GM19438 (cell line): ENCODE measurements around the gene LY6G6D.

Experiments used
- ATAC-seq: cut with Tn5 transposase; IDR thresholded peaks from one replicate; pipeline ENCODE4 v1.9.1; 2021; ENCODE audit warnings: low read depth; ENCODE audit not compliant: unreplicated experiment

Gene LY6G6D

GRCh38 chr6:31715022-31715958, at the start of gene LY6G6D:
TSS of gene LY6G6D (plus strand) at chr6:31715348. CDS start at chr6:31715356, 8 bp downstream.
- no peak for ATAC-seq

DNA sequence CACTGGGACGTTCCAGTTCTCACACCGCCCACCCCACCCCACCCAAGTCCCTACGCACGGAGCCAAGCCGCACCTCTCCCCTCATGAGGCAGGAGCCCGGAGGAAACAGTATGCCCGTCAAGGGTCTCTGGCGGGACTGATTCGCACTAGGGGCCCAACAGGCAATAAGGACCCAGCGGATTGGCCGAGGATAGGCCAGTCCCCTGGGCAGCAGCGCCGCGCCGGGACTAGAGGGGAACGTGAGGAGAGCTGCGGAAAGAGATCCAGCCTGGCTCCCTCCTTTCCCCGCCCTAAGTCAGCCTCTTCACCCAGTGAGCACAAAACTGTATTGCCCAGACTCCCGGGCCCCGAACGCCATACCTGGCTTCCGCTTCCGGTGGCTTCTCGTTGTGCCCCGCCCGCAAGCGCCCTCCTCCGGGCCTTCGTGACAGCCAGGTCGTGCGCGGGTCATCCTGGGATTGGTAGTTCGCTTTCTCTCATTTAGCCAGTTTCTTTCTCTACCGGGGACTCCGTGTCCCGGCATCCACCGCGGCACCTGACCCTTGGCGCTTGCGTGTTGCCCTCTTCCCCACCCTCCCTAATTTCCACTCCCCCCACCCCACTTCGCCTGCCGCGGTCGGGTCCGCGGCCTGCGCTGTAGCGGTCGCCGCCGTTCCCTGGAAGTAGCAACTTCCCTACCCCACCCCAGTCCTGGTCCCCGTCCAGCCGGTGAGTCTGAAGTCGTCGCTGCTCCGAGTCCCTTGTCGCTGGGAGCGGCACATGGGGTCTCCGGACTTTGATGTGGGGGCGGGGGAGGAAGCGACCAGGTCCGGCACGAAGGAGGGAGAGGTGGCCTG, 49.4 kb upstream of the LY6G6D start, which contains the start of gene CSNK2B:
Gene CSNK2B (plus strand): TSS at position 580 of the 836 bp plus-strand sequence. CDS start 752 bp downstream, outside the sequence.
- ATAC-seq, result peak; percentile 76

- ATAC-seq, result no peak
Observed at GRCh38 chr6:31666337-31666965, 48.7 kb upstream of the LY6G6D start.

- no peak for ATAC-seq
Observed at GRCh38 chr6:31669676-31670075, 45.5 kb upstream of the LY6G6D start, which contains the start of gene LY6G5B. TSS of gene LY6G5B (plus strand) at chr6:31669976. CDS start at chr6:31670951, 975 bp downstream.

DNA sequence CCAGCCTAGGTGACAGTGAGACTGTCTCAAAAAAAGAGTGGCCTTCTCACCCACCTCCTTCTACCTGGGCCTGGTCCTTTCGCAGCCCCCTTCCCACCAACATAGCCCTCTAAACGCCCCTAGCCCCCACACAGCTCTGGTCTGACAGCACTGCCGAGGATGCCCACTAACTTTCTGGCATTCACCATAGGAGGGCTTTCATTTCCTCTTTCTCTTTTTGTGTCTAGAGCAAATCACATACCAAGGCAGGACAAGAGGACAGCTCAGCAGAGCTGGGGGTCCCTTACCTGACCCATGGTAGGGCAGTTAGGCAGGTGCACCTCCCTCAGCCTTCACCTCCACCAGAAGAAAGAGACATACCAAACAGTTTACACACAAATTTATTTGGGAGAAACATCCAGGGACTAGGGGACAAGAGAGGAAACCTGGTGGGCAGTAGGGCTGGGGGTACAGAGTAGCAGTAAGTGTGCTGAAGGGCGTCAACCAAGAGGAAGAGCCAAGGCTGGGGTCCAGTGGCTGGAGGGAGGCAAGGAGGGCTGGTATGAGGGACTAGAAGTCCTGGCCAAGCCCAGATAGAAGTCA, 38.7 kb upstream of the LY6G6D start:
- no peak for ATAC-seq

DNA sequence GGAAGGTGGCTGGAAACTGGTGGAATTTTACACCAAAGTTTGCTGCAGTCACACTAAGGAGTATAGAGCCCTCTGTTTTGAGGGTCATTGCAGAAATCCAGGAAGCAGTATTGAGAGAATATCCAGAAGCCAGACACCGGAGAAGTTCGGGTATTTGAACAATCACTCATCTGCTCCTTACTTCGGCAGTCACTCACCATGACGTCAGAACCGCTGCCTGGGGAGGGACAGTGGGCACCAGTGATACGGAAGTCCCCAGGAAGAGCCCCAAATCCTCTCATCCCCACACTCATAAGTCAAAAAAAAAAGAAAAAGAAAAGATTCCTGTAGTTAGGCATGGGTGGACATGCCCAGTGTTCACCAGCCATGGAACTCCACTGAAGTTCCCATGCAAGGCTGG, 38.2 kb upstream of the LY6G6D start:
- ATAC-seq, result no peak

DNA sequence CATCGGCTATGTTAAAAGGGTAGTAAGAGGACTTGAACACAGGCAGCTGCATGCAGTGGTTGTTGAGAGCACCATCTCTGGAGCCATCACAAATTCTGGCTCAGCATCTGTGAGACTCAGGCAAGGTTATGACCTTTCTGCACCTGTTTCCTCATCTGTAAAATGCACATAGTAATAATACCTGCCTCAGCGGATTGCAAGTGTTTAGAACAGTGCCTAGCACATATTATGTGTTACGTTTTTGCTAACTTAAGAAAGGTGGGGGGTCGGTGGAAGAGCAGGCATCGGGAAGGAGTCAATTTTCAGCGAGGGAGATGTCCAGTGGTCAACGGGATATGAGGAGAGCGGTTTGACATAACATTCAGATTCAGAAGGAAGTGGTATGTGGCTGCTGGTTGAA, 37.2 kb upstream of the LY6G6D start:
- ATAC-seq, result no peak

DNA sequence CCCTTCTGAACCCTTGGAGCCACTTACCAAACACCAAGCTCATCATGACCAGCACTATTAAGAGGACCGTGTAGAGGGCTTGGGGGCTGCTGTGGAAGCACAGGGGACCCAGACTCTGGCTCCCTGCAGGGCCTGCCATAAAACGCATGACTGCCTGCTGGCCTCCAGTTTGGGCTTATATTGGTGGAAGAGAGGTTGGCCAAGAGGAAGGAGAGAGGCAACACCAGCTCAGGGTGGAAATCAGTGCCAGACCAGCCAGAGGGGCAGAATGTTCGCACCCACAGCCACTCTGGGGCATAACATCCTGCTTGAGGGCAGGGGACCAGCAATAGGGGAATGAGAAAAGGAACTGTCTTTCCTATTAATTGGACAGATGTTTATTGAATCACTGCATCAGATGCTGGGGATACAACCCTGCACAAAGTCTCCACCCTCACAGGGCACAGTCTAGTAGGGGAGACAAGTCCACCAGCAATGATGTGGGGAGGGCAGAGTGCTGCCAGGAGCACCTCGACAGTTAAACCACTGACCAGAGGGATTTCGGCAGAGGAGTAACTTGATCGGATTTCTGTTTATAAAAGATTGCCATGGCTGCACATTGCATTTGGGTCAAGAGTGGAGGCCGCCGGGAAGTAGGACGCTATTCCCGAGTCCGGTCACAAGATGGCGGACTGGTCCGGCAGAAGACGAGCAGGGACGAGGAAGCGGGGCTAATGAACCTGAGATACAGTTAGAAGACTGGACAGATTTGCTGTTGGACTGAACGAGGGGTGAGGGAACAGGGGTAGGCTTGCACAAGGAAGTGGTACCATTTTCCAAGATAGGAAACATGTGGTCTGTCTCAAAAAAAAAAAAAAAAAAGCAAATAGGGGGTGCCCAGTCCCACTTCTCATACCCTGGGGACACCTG, 34.7 kb upstream of the LY6G6D start, which contains the start of gene LY6G5C:
Gene LY6G5C (minus strand): TSS at position 842 of the 909 bp plus-strand sequence. CDS start 694 bp downstream, at position 148.
- no peak for ATAC-seq

- no peak for ATAC-seq
Observed at GRCh38 chr6:31681135-31681671, 33.9 kb upstream of the LY6G6D start.

DNA sequence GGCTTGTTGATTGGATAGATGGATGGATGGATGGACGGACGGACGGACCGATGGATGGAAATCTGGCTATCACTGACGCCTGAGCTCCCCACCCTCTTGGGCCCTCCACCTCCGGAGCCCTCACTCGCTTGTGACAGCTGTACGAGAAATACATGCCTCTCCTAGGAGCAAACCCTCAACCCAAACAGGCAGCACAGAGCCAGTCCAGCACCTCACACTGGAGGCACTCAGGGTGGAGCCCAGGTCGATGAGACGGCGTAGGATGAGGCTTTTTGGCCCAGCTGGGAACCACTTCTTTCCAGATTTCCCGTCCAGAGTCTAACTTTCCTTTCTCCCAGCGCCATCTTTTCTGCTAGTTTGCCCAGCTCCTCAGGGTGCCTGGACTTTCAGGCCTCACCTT, 31.6 kb upstream of the LY6G6D start:
- no peak for ATAC-seq

- no peak for ATAC-seq
Observed at GRCh38 chr6:31686483-31686882, 28.7 kb upstream of the LY6G6D start.

DNA sequence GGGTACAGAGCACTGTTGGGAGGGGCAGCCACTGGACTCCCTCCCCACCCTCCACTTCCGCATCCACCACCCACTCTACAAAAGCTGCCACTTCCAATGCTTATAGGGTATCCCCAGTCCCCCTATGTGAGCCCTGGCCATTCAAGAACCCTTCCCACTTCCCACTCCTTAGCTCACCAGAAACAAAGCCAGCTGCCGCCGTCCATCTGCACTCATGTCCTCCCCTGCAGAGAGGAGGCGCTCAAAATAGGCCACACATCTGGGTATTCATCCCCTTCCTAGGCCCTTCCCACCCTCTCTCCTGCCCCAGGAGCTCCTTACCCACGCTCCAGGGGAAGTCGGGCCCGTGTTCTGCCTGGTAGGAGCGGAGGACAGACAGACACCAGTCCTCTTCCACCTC, 27.8 kb upstream of the LY6G6D start:
- ATAC-seq, result no peak

DNA sequence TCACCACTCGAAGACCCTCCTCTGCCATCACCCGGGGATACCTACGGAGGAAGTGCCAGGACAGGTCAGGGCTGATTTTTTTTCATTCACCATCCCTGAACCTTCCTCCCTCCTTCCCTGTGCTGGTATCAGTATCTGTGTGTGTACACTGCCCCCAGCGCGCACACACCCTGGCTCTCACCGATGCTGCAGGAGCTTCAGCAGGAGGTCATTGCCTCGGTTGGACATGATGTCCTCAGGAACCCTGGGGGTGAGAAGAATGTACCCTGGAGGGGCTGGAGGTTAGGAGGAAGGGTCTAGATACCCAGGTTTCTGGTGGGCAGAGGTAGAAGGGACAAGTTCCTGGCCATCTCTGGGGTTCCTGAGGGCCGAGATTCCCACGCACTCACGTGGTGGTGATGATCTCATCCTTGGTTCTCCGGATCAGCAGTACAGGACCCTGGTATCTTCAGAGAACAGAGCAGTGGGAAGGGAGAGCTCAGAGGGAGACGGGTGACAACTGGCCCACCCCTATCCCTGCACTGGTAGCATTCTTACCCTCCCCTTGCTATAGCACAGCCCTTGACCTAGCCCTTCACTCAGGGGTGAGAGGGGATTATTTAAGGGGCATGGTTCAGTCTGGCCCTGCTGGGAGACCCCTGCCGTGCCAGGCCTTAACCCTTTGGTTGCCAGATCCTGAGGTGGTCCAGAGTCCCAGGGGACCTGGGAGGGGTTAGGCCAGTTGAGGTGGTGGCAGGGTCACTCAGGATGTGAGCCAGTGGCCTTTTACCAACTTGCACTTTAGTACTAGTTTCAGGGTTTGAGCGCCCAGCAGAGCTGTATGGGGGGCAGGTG, 27.1 kb upstream of the LY6G6D start:
- no peak for ATAC-seq

- no peak for ATAC-seq
Observed at GRCh38 chr6:31689249-31690110, 25.7 kb upstream of the LY6G6D start.

DNA sequence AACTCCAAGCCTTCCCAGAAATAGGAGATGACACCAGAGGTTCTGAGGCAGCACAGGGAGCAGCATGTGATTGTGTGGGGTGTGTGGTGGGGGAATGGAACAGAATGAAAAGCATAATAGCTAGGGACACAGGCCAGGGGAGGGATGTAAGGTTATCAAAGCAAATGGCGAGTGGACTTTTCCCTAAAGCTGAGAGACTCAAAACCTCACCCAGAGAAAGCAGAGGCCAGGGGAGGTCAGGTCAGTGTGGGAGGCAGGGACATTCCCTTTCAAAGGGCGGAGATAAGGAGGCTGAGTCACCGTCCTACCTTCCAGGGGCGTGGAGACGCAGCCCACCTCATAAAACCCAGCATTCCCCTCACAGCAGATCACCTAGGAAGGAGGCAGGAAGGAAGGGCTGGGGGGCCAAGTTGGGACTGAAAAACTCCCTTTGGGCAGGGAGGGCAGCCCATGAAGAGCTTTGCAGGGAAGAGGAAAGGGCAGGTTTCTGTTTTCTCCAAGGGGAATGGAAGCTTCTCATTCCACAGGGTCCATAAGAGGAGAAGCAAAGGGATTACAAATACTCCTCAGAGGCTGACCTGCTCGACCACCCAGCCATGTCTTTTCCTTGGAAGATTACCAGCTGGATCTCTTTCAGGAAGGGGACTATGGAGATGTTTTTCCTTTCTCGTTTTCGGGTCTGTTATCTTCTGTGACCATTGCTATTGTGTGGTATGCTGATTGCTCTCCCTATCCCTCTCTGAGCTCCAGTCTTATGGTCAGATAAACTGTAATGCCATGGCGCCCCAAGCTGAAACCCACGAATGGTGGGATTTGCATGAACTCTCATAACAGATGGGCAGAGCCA, 24.7 kb upstream of the LY6G6D start:
- ATAC-seq, result no peak

- ATAC-seq, result no peak
Observed at GRCh38 chr6:31691078-31691463, 24.1 kb upstream of the LY6G6D start.
